Stimulated activated CD4-positive, alpha-beta T cell treated with anti-CD3 and anti-CD28 coated beads, Interleukin-4, amount 100 ng/mL, for 48 hours (primary cell): ENCODE data around the gene CXCR1.
"Not testable (repeated sequence)": the region's sequence is repeated elsewhere in the genome, so short reads cannot be mapped to it uniquely, and the experiment has no call there.

Source experiments
- DNase-seq, 2 donors: peaks; one replicate each; pipeline ENCODE4 v3.0.0-alpha.2; 2020; ENCODE audit warnings: low read depth in 2 of 2

CXCR1 gene

GRCh38 chr2:218166791-218167190 is at the start of gene CXCR1:
Gene CXCR1 (minus strand): TSS chr2:218166962. CDS start chr2:218165211, 1,751 bp downstream.
- no peak for DNase-seq

- DNase-seq: no peak
Observed at GRCh38 chr2:218216336-218216673, 49.5 kb upstream of the CXCR1 start.

GRCh38 chr2:218214116-218214515 is 47.4 kb upstream of the CXCR1 start:
- no peak for DNase-seq

- no peak for DNase-seq
Observed at GRCh38 chr2:218209078-218209477, 42.3 kb upstream of the CXCR1 start.

GRCh38 chr2:218202266-218202665 is 35.5 kb upstream of the CXCR1 start:
- DNase-seq: no peak

- DNase-seq: no peak
Observed at GRCh38 chr2:218196974-218197373, 30.2 kb upstream of the CXCR1 start.

- no peak for DNase-seq
Observed at GRCh38 chr2:218194880-218195279, 28.1 kb upstream of the CXCR1 start.

- no peak for DNase-seq
Observed at GRCh38 chr2:218193701-218194100, 26.9 kb upstream of the CXCR1 start.

GRCh38 chr2:218192902-218193430 is 26.2 kb upstream of the CXCR1 start:
- DNase-seq: no peak

- DNase-seq: no peak
Observed at GRCh38 chr2:218188528-218188927, 21.8 kb upstream of the CXCR1 start.

GRCh38 chr2:218187296-218188015 is 20.7 kb upstream of the CXCR1 start:
- DNase-seq: no peak

GRCh38 chr2:218186876-218187275 is 20.1 kb upstream of the CXCR1 start:
- no peak for DNase-seq

GRCh38 chr2:218186355-218186766 is 19.6 kb upstream of the CXCR1 start:
- DNase-seq: peak; percentile 49 to 53

- DNase-seq: no peak
Observed at GRCh38 chr2:218184331-218184730, 17.6 kb upstream of the CXCR1 start.

GRCh38 chr2:218180467-218181114 is 13.8 kb upstream of the CXCR1 start:
- DNase-seq: no peak

- DNase-seq: no peak
Observed at GRCh38 chr2:218179782-218180181, 13.0 kb upstream of the CXCR1 start.

- DNase-seq: no peak
Observed at GRCh38 chr2:218172845-218173244, 6.1 kb upstream of the CXCR1 start.

- not testable (repeated sequence) for DNase-seq
Observed at GRCh38 chr2:218171744-218172143, 5.0 kb upstream of the CXCR1 start.

GRCh38 chr2:218169757-218170546 is 3.2 kb upstream of the CXCR1 start:
- DNase-seq: no peak

GRCh38 chr2:218168635-218169462 is 2.1 kb upstream of the CXCR1 start:
- DNase-seq: peak; percentile 57

GRCh38 chr2:218168016-218168415 is 1.3 kb upstream of the CXCR1 start:
- DNase-seq: no peak

GRCh38 chr2:218162814-218163213 is 3.9 kb downstream of the CXCR1 start:
- no peak for DNase-seq
